RWPE2 (cell line): ENCODE results near the gene ANAPC16.
"Not testable (repeated sequence)": the region's sequence is repeated elsewhere in the genome, so short reads cannot be mapped to it uniquely, and the experiment has no call there.

Experiments used
- ATAC-seq: fragments of 200-7000 bp; cut with Tn5 transposase; 3 replicates; pipeline ENCODE4 v1.9.1; 2021; ENCODE audit warnings: low read depth
- DNase-seq: peaks from one replicate; pipeline ENCODE4 v3.0.0-alpha.2; 2020; ENCODE audit warnings: low spot score
- H3K27ac ChIP-seq: fragments of 450-650 bp; 2 replicates; pipeline ENCODE4 v1.5.1; 2017; ENCODE audit warnings: mild to moderate bottlenecking; ENCODE audit not compliant: poor library complexity, severe bottlenecking
- H3K27me3 ChIP-seq: fragments of 250-450 bp; sonication (Bioruptor Pico); 2 replicates; pipeline ENCODE4 v1.5.1; 2021; ENCODE audit warnings: mild to moderate bottlenecking, moderate library complexity; ENCODE audit not compliant: insufficient read depth, poor library complexity, severe bottlenecking
- H3K36me3 ChIP-seq: fragments of 250-450 bp; sonication (Bioruptor Pico); 2 replicates; pipeline ENCODE4 v1.5.1; 2020; ENCODE audit warnings: low read depth, mild to moderate bottlenecking, moderate library complexity
- H3K4me1 ChIP-seq: fragments of 250-450 bp; sonication (Bioruptor Pico); 2 replicates; pipeline ENCODE4 v1.5.1; 2021; ENCODE audit warnings: mild to moderate bottlenecking, moderate library complexity; ENCODE audit not compliant: insufficient read depth, poor library complexity, severe bottlenecking
- H3K4me3 ChIP-seq: fragments of 250-450 bp; sonication (Bioruptor Pico); 2 replicates; pipeline ENCODE4 v1.5.1; 2021; ENCODE audit warnings: mild to moderate bottlenecking, moderate library complexity; ENCODE audit not compliant: severe bottlenecking
- H3K9me3 ChIP-seq: fragments of 250-450 bp; sonication (Bioruptor Pico); 2 replicates; pipeline ENCODE4 v1.5.1; 2021; ENCODE audit warnings: mild to moderate bottlenecking, moderate library complexity; ENCODE audit not compliant: severe bottlenecking
- TF ChIP-seq, protein P1 (sequence below): fragments of 450-650 bp; IDR thresholded peaks from one replicate; pipeline ENCODE4 v1.5.1; 2017; ENCODE audit warnings: mild to moderate bottlenecking, moderate library complexity; ENCODE audit not compliant: poor library complexity, severe bottlenecking

ANAPC16 gene

DNA sequence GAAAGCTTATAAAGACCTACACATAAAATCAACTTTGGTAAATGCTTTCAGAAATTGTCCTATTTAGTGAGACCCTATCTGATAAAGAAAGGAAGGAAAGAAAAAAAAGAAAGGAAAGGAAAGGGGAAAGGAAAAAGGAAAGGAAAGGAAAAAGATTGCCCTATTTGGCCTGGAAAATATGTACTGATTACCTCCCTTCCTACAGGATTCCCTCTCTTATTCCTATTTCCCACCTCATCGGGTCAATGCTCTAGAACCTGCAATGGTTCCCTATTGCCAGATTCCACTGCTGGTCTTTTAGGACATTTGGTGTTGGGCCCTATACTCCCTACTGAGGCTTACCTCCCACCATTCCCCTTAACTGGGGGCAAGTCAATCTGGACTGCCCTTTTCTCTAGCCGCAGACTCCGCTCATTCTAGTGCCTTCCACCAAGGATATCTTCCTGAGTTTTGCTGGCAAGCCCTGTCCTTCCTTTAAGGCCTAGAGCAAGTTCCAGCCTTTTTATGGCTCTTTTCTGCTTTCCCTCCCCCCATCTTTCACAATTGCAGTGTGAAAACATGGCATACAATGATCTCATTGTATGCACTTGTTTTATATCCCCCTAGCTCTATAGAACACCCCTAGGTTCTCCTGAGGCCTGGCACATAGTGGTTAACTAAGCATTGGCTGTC lies 62.3 kb downstream of the ANAPC16 start:
- TF ChIP-seq, protein P1, sequence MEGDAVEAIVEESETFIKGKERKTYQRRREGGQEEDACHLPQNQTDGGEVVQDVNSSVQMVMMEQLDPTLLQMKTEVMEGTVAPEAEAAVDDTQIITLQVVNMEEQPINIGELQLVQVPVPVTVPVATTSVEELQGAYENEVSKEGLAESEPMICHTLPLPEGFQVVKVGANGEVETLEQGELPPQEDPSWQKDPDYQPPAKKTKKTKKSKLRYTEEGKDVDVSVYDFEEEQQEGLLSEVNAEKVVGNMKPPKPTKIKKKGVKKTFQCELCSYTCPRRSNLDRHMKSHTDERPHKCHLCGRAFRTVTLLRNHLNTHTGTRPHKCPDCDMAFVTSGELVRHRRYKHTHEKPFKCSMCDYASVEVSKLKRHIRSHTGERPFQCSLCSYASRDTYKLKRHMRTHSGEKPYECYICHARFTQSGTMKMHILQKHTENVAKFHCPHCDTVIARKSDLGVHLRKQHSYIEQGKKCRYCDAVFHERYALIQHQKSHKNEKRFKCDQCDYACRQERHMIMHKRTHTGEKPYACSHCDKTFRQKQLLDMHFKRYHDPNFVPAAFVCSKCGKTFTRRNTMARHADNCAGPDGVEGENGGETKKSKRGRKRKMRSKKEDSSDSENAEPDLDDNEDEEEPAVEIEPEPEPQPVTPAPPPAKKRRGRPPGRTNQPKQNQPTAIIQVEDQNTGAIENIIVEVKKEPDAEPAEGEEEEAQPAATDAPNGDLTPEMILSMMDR: no peak
- Histone ChIP-seq H3K27ac (peak overlapping the region; percentile 99), H3K27me3 (no peaks in the 10 kb centered on the region), H3K4me3 (no peak overlapping the region), H3K9me3 (no peaks in the 10 kb centered on the region), H3K36me3 (peaks cover 30% of the 10 kb centered on the region), H3K4me1 (no peaks in the 10 kb centered on the region)
- DNase-seq (no peak), ATAC-seq (no peak)

DNA sequence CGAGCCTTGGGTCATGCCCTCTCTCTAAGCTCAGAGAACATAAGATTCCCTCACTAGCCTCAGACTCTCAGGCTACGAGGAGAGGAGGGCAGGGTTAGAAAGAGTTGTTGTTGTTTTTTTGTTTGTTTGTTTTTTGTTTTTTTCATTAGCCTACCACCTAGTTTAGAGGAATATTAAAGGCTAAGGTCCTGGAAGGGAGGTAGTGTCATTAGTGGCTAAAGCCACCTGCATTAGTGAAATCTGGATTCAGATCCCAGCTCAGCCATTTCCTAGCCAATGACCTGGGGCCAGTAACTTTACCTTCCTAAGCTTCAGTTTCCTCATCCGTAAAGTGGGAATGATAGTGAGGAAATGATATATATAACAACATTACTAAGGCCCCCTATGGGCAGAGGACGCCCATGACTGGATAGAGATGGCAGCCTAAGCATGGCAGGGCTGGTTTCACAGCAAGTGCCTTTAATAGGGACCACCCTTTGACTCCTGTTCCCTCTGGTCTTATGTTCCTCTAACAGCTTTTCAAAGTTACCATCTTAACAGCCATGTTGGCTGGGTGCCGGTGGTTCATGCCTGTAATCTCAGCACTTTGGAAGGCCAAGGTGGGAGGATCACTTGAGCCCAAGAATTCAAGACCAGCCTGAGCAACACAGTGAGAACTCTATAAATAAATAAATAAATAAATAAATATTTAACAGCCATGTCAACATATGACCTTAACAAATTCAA lies 63.0 kb downstream of the ANAPC16 start:
- DNase-seq (no peak), ATAC-seq (no peak)
- Histone ChIP-seq H3K27ac (peak overlapping the region; percentile 99), H3K36me3 (peaks cover 25% of the 10 kb centered on the region), H3K4me1 (no peaks in the 10 kb centered on the region), H3K9me3 (no peaks in the 10 kb centered on the region), H3K27me3 (no peaks in the 10 kb centered on the region), H3K4me3 (no peak overlapping the region)
- TF ChIP-seq, protein P1: no peak

DNA sequence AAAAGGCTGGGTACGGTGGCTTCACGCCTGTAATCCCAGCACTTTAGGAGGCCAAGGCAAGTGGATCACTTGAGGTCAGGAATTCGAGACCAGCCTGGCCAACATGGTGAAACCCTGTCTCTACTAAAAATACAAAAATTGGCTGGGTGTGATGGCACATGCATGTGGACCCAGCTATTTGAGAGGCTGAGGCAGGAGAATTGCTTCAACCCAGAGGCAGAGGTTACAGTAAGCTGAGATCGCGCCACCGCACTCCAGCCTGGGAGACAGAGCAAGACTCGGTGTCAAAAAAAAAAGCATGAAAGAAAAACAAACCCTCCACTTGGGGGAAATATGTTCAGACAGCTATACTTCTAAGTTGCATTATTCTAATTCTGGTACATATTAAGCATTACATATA lies 63.8 kb downstream of the ANAPC16 start:
- H3K4me3 ChIP-seq, DNase-seq, H3K4me1 ChIP-seq, H3K27me3 ChIP-seq, ATAC-seq, H3K9me3 ChIP-seq: not testable (repeated sequence)
- peak overlapping the region; percentile 99 for H3K27ac ChIP-seq
- H3K36me3 ChIP-seq: peaks cover 18% of the 10 kb centered on the region

DNA sequence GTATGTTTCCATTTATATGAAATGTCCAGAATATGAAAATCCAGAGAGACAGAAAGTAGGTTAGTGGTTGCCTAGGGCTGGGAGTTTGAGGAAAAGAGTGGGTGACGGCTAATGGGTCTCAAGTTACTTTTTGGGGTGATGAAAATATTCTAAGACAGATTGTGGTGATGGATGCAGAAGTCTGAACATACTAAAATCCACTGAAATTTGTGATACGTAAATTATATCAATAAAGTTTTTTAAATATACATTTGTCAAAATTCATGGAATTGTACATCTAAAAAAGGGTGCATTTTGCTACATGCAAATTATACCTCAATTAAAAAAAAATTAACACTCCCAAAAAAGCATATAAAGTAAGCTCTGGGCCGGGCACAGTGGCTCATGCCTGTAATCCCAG lies 67.3 kb downstream of the ANAPC16 start:
- ATAC-seq (no peak), DNase-seq (no peak)
- H3K9me3 ChIP-seq: no peaks in the 10 kb centered on the region
- no peaks in the 10 kb centered on the region for H3K4me1 ChIP-seq
- no peak overlapping the region for H3K4me3 ChIP-seq
- H3K27me3 ChIP-seq: no peaks in the 10 kb centered on the region
- TF ChIP-seq, protein P1: no peak
- H3K27ac ChIP-seq: no peak overlapping the region
- H3K36me3 ChIP-seq: no peaks in the 10 kb centered on the region
